Cardiac fibroblast (primary cell): ENCODE measurements around the gene NSUN6.

Experiments used
- DNase-seq, 2 donors: peaks; one replicate each; pipeline versions ENCODE4 v3.0.0 to v3.0.0-alpha.2; 2010; ENCODE audit warnings: low read depth in 2 of 2
- H3K4me3 ChIP-seq, 2 donors: replicated peaks in 1 of 2; 1 replicate in 1 of 2; 2 replicates in 1 of 2; pipeline ENCODE4 v1.5.1; 2011; ENCODE audit warnings: low read depth in 2 of 2, low read length in 2 of 2, mild to moderate bottlenecking in 2 of 2, moderate library complexity in 1 of 2
- TF ChIP-seq, protein P1 (sequence below): IDR thresholded peaks from one replicate; pipeline ENCODE4 v1.5.1; 2011; ENCODE audit warnings: low read depth, mild to moderate bottlenecking, low read length, inconsistent platforms

Gene NSUN6

DNA sequence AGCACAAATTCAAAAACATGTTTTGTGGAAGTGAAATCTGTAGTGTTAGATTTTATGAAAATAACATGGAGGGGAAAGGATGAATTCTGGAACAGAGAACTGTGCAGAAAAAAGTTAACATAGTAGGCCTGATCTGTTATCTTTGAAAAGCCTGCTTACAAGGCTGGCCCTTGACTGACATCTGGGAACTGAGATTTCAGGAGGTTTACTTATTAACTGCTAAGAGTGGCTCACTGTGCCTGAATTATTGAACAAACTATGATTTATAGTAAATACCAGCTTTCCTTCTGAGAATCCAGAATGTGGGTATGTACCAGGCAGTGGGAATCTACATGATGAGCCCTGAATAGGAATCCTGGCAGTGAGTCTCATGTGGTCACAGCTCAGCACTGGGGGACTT lies 30.5 kb downstream of the NSUN6 start:
- DNase-seq: no peak
- H3K4me3 ChIP-seq: no peak overlapping the region
- TF ChIP-seq, protein P1, sequence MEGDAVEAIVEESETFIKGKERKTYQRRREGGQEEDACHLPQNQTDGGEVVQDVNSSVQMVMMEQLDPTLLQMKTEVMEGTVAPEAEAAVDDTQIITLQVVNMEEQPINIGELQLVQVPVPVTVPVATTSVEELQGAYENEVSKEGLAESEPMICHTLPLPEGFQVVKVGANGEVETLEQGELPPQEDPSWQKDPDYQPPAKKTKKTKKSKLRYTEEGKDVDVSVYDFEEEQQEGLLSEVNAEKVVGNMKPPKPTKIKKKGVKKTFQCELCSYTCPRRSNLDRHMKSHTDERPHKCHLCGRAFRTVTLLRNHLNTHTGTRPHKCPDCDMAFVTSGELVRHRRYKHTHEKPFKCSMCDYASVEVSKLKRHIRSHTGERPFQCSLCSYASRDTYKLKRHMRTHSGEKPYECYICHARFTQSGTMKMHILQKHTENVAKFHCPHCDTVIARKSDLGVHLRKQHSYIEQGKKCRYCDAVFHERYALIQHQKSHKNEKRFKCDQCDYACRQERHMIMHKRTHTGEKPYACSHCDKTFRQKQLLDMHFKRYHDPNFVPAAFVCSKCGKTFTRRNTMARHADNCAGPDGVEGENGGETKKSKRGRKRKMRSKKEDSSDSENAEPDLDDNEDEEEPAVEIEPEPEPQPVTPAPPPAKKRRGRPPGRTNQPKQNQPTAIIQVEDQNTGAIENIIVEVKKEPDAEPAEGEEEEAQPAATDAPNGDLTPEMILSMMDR: no peak

DNA sequence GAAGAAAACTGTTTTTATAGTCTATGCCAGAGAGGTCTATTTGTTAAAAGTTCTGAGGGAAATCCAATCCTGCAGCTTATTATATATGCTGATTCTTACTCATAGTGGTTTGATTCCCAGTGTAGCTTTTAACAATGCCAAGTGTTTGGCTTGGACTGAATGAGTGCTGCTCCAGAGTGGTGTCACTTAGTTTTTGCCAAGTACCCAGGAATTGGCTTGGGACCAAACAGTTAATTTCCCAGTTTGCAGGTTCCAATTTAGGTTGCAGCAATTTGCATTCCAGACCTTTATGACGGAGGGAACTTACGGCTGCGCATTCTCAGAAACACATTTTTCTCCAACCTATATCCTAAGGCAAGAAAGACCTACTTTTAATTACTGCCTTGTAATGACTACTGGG lies 32.4 kb downstream of the NSUN6 start:
- H3K4me3 ChIP-seq: no peak overlapping the region
- peak in 1 of 2 donors; percentile 31 for DNase-seq
- TF ChIP-seq, protein P1: no peak

DNA sequence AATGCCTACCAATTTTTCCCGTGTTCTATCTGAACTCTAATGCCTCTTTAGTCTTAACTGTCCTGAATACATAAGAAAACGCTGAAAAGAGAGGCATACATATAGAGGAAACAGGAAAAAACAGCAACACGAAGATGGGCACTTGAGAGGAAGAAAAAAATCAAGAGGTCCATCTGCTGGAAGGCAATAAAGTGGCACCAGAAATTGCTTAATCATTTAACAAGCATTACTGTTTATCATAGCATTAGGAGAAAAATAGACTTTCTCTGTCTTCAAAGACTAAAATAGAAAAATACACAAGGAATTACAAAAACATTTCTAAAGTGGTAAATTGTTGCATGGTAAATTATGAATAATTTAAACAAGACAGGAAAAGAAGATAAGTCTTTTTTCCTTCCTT lies 35.0 kb downstream of the NSUN6 start:
- no peak overlapping the region for H3K4me3 ChIP-seq
- DNase-seq: peak; percentile 21 to 22
- TF ChIP-seq, protein P1: no peak

DNA sequence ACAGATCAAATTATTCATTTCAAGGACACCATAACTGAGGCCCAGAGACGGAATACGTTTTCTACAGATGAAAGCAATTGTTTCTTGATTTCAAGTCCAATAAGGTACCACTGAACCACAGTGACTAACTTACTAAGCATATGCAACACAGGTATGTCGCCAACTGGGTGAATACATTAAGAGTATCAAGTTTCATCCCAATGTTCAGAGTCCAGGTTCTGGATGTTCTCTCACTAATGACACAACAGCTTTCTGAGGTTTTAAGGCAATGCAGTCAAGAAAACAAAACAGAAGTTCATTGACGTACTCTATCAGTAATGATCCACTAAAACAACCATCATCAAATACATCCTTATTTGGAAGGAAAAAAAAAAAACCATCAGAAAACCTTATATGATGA lies 35.8 kb downstream of the NSUN6 start:
- H3K4me3 ChIP-seq: no peak overlapping the region
- TF ChIP-seq, protein P1: no peak
- DNase-seq: peak in 1 of 2 donors; percentile 46

DNA sequence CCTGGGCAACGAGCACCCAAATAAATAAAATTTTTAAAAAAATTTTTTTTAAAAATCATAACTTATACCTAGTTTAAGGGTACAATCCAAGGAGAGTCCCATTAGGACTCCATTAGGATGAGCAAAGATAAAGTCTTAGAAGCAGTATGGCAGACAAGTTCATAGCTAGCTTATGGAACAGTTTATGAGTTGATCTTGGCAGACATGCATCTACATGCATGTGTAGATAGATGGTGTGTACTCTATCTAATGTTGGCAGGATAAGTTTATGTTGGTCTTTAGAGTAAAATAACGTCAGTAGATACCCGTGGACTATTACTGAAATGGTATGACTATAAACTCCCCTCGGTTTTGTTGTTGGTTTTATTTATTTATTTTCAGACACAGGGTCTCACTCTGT lies 40.2 kb downstream of the NSUN6 start:
- DNase-seq: no peak
- no peak overlapping the region for H3K4me3 ChIP-seq
- TF ChIP-seq, protein P1: no peak

DNA sequence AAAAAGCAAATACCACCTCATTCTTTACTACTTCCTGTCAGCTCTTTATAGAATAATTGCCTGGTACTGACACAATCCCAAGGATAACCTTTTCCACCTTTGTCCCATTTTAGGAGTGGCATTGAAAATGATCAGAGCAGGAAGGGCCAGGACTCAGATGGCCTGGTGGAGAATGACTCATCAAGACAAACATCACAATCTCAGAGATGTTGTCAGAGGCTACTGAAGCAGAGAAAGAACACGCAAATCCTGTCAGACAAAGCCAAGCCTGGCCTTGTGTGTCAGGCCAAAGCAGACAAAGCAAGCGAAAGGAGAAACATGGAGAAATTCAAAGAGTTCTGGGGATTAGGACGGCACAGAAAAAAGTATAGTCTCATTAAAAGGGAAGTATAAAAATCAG lies 40.9 kb downstream of the NSUN6 start:
- TF ChIP-seq, protein P1: no peak
- H3K4me3 ChIP-seq: no peak overlapping the region
- peak; percentile 87 to 94 for DNase-seq

DNA sequence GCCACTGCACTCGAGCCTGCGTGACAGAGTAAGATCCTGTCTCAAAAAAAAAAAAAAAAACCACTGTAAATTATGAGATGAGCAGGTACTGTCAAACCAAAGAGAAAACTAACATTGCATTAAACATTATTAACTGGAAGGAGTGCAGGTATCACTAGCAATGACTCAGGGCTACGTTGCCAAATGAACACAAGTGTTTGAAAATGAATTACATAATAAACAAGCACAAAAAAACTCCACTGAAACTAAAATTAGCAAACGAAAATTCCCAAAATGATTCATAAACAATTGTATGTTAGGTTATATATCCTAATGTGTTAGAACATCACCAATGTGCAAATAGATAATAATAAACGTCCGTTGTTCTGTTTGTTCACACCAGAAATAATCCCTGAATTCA lies 42.8 kb downstream of the NSUN6 start:
- peak in 1 of 2 donors; percentile 38 for DNase-seq
- H3K4me3 ChIP-seq: no peak overlapping the region
- TF ChIP-seq, protein P1: no peak
